Keratinocyte (primary cell): ENCODE data around the gene PRKCE.

Experiments used
- EZH2 ChIP-seq: IDR thresholded peaks from one replicate; pipeline ENCODE4 v1.6.1; 2012; ENCODE audit warnings: inconsistent platforms, mild to moderate bottlenecking, low read length, moderate library complexity
- TF ChIP-seq, protein P1 (sequence below), 3 experiments: IDR thresholded peaks in 1 of 3; conservative IDR thresholded peaks in 1 of 3; optimal IDR thresholded peaks in 1 of 3; 2 replicates in 2 of 3; 3 replicates in 1 of 3; pipeline versions ENCODE3 to v1.5.1; 2011; ENCODE audit warnings: low read length in 3 of 3, mild to moderate bottlenecking in 3 of 3, moderate library complexity in 2 of 3, control low read depth in 1 of 3, inconsistent platforms in 1 of 3; ENCODE audit not compliant: insufficient read depth in 2 of 3; ENCODE audit errors: extremely low read depth in 1 of 3

DNA sequence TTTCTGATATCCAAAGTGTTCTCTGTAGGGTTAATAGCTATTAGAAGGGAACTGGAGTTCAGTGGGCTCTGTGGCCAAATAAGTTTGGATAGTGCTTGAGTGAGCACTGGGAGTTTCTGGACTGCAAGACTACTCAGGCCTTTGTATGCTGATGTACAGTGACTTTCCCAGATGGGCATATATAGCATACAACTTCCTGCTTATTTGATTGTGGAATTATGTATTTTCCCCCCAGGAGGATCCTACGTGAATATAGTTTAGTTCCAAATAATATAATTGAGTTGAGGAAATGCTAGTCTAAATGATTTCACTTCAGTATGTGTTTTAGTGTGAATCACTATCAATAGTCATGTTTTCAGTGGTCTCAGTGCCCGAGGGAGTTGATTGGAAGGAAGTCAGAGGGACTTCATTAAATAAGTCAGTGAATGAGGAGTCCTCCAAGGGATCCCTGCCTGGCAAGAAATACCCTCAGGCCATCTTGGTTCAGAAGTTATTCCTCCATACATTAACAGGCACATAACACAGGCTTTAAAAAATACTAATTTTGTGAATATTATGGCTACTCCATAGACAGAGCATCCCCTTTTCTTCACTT, 251.4 kb downstream of the PRKCE start:
- TF ChIP-seq, protein P1, sequence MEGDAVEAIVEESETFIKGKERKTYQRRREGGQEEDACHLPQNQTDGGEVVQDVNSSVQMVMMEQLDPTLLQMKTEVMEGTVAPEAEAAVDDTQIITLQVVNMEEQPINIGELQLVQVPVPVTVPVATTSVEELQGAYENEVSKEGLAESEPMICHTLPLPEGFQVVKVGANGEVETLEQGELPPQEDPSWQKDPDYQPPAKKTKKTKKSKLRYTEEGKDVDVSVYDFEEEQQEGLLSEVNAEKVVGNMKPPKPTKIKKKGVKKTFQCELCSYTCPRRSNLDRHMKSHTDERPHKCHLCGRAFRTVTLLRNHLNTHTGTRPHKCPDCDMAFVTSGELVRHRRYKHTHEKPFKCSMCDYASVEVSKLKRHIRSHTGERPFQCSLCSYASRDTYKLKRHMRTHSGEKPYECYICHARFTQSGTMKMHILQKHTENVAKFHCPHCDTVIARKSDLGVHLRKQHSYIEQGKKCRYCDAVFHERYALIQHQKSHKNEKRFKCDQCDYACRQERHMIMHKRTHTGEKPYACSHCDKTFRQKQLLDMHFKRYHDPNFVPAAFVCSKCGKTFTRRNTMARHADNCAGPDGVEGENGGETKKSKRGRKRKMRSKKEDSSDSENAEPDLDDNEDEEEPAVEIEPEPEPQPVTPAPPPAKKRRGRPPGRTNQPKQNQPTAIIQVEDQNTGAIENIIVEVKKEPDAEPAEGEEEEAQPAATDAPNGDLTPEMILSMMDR (optimal IDR thresholded peaks at IDR 0.05 in 1 of 3, IDR thresholded peaks at IDR 0.05 in 1 of 3, conservative IDR thresholded peaks at IDR 0.05 in 1 of 3; ENCODE audit: extremely low read depth in 1 of 3, insufficient read depth in 2 of 3, low read length in 3 of 3), result no peak
- no peak for TF ChIP-seq EZH2
